WTC11 (cell line): ENCODE results near the gene MYG1. TPM values are rescaled to one million over a fixed set of nuclear protein-coding genes. Genes with fewer than 3 reads are reported as not detected.

Experiments used
- ATAC-seq: fragments of 200-7000 bp; cut with Tn5 transposase; 2 replicates; pipeline ENCODE4 v1.10.0; 2021; ENCODE audit warnings: mild to moderate bottlenecking, moderate library complexity
- CTCF ChIA-PET: fragments of 300-600 bp; sonication (Branson Sonifier 250); formaldehyde crosslinking; loops from one replicate; lab custom pipeline; 2021; ENCODE audit warnings: antibody characterized with exemption; lab: Charles Lee
- POLR2A ChIA-PET: fragments of 350-600 bp; sonication (Branson Sonifier 250); formaldehyde crosslinking; loops from one replicate; lab custom pipeline; 2021; ENCODE audit warnings: antibody characterized with exemption; lab: Charles Lee
- DNase-seq: peaks from one replicate; pipeline ENCODE4 v3.0.0; 2021; ENCODE audit warnings: low spot score
- H3K27ac Mint-ChIP-seq: 2 replicates; pipeline ENCODE4 v1.8.0; 2021; ENCODE audit warnings: mixed read lengths
- H3K27me3 Mint-ChIP-seq: 2 replicates; pipeline ENCODE4 v1.8.0; 2021; ENCODE audit warnings: low read depth, mild to moderate bottlenecking, moderate library complexity, mixed read lengths
- H3K36me3 Mint-ChIP-seq: 2 replicates; pipeline ENCODE4 v1.8.0; 2021; ENCODE audit warnings: mixed read lengths
- H3K4me1 Mint-ChIP-seq: 2 replicates; pipeline ENCODE4 v1.8.0; 2022; ENCODE audit warnings: mixed read lengths
- H3K4me3 Mint-ChIP-seq: 2 replicates; pipeline ENCODE4 v1.8.0; 2021; ENCODE audit warnings: mild to moderate bottlenecking, moderate library complexity, mixed read lengths
- H3K9me3 Mint-ChIP-seq: 2 replicates; pipeline ENCODE4 v1.8.0; 2021; ENCODE audit warnings: mixed read lengths
- CBFB ChIP-seq: sonication (generic); formaldehyde crosslinking; IDR thresholded peaks from 2 replicates; pipeline ENCODE4 v1.8.1; 2022; ENCODE audit warnings: mild to moderate bottlenecking, low read depth, missing genetic modification reagents
- FOXP1 ChIP-seq: sonication (generic); formaldehyde crosslinking; IDR thresholded peaks from 2 replicates; pipeline ENCODE4 v1.8.0; 2022; ENCODE audit warnings: missing genetic modification reagents, mild to moderate bottlenecking, moderate library complexity, borderline replicate concordance
- HMGA2 ChIP-seq: fragments of 250-450 bp; sonication (Bioruptor Pico); IDR thresholded peaks from 2 replicates; pipeline ENCODE4 v1.4.0; 2021; ENCODE audit warnings: mild to moderate bottlenecking, moderate library complexity
- MXD4 ChIP-seq: fragments of 250-450 bp; sonication (Bioruptor Pico); IDR thresholded peaks from 2 replicates; pipeline ENCODE4 v1.8.0; 2021; ENCODE audit warnings: mild to moderate bottlenecking, moderate library complexity, borderline replicate concordance
- MYBL2 ChIP-seq: sonication (generic); formaldehyde crosslinking; IDR thresholded peaks from 2 replicates; pipeline ENCODE4 v1.8.1; 2023; ENCODE audit warnings: mild to moderate bottlenecking, moderate library complexity, missing genetic modification reagents
- NR1H2 ChIP-seq: sonication (generic); formaldehyde crosslinking; IDR thresholded peaks from 2 replicates; pipeline ENCODE4 v1.9.0; 2021; ENCODE audit warnings: mild to moderate bottlenecking, moderate library complexity, missing genetic modification reagents
- OVOL2 ChIP-seq: fragments of 250-450 bp; sonication (Bioruptor Pico); IDR thresholded peaks from 2 replicates; pipeline ENCODE4 v1.9.0; 2021; ENCODE audit warnings: mild to moderate bottlenecking, borderline replicate concordance
- PRRX2 ChIP-seq: fragments of 250-450 bp; sonication (Bioruptor Pico); IDR thresholded peaks from 2 replicates; pipeline ENCODE4 v1.8.0; 2021; ENCODE audit warnings: mild to moderate bottlenecking
- SMAD3 ChIP-seq: sonication (generic); formaldehyde crosslinking; IDR thresholded peaks from 2 replicates; pipeline ENCODE4 v1.8.0; 2022; ENCODE audit warnings: missing genetic modification reagents, mild to moderate bottlenecking, borderline replicate concordance
- TP53 ChIP-seq: sonication (generic); formaldehyde crosslinking; IDR thresholded peaks from 2 replicates; pipeline ENCODE4 v1.8.1; 2023; ENCODE audit warnings: mild to moderate bottlenecking, missing genetic modification reagents
- ZNF232 ChIP-seq: sonication (generic); formaldehyde crosslinking; IDR thresholded peaks from 2 replicates; pipeline ENCODE4 v1.8.0; 2022; ENCODE audit warnings: mild to moderate bottlenecking, missing genetic modification reagents
- ZNF263 ChIP-seq: sonication (generic); formaldehyde crosslinking; IDR thresholded peaks from 2 replicates; pipeline ENCODE4 v1.8.1; 2022; ENCODE audit warnings: low read depth, mild to moderate bottlenecking, moderate library complexity, missing genetic modification reagents
- ZNF416 ChIP-seq: fragments of 250-450 bp; sonication (Bioruptor Pico); IDR thresholded peaks from 2 replicates; pipeline ENCODE4 v1.9.0; 2021; ENCODE audit warnings: mild to moderate bottlenecking, inconsistent platforms
- total RNA-seq: library from RNA; stranded (reverse); gene quantifications from 3 replicates; pipeline ENCODE4 v1.2.3, GENCODE V29; 2021
- TF ChIP-seq, protein P1 (sequence below): sonication (generic); formaldehyde crosslinking; IDR thresholded peaks from 2 replicates; pipeline ENCODE4 v1.8.1; 2022; ENCODE audit warnings: missing genetic modification reagents, borderline replicate concordance
- TF ChIP-seq, protein P2 (sequence below): sonication (generic); formaldehyde crosslinking; IDR thresholded peaks from 2 replicates; pipeline ENCODE4 v1.8.1; 2022; ENCODE audit warnings: mild to moderate bottlenecking, moderate library complexity, missing genetic modification reagents
- TF ChIP-seq, protein P3 (sequence below): fragments of 250-450 bp; sonication (Bioruptor Pico); IDR thresholded peaks from 2 replicates; pipeline ENCODE4 v1.9.0; 2021; ENCODE audit warnings: mild to moderate bottlenecking
- TF ChIP-seq, protein P4 (sequence below): fragments of 250-450 bp; sonication (Bioruptor Pico); IDR thresholded peaks from 2 replicates; pipeline ENCODE4 v2.1.2; 2022; ENCODE audit warnings: mild to moderate bottlenecking, moderate library complexity
- TF ChIP-seq, protein P5 (sequence below): sonication (generic); formaldehyde crosslinking; IDR thresholded peaks from 2 replicates; pipeline ENCODE4 v1.8.1; 2023; ENCODE audit warnings: mild to moderate bottlenecking, missing genetic modification reagents
- TF ChIP-seq, protein P6 (sequence below): sonication (generic); formaldehyde crosslinking; IDR thresholded peaks from 2 replicates; pipeline ENCODE4 v1.8.1; 2022; ENCODE audit warnings: low read depth, mild to moderate bottlenecking, moderate library complexity, missing genetic modification reagents, borderline replicate concordance
- TF ChIP-seq, protein P7 (sequence below): sonication (generic); formaldehyde crosslinking; IDR thresholded peaks from 2 replicates; pipeline ENCODE4 v1.8.1; 2023; ENCODE audit warnings: mild to moderate bottlenecking, moderate library complexity, missing genetic modification reagents
- TF ChIP-seq, protein P8 (sequence below): sonication (generic); formaldehyde crosslinking; IDR thresholded peaks from 2 replicates; pipeline ENCODE4 v1.8.1; 2023; ENCODE audit warnings: mild to moderate bottlenecking, missing genetic modification reagents
- TF ChIP-seq, protein P9 (sequence below): sonication (generic); formaldehyde crosslinking; IDR thresholded peaks from 2 replicates; pipeline ENCODE4 v1.8.0; 2022; ENCODE audit warnings: mild to moderate bottlenecking, missing genetic modification reagents

The MYG1 gene
- total RNA-seq, 1 experiment from 2014 or later: 93.1 TPM

DNA sequence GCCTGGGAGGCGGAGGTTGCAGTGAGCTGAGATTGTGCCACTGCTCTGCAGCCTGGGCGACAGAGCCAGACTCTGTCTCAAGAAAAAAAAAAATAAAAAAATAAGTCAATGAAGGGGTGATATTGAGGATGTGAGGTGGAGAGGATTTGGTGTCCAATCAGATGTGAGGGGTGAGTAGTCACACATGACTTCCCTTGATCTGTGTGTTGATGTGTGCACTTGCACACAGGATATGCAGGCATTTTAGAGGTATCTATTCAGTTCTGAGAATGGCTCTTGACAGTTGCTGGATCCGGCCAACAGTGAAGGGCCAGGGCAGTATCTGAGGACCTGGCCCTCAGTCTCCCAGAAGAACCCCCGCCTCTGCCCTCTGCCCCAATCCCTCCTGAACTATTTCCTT is 44.5 kb downstream of the MYG1 start (continued):
- TF ChIP-seq, protein P1, sequence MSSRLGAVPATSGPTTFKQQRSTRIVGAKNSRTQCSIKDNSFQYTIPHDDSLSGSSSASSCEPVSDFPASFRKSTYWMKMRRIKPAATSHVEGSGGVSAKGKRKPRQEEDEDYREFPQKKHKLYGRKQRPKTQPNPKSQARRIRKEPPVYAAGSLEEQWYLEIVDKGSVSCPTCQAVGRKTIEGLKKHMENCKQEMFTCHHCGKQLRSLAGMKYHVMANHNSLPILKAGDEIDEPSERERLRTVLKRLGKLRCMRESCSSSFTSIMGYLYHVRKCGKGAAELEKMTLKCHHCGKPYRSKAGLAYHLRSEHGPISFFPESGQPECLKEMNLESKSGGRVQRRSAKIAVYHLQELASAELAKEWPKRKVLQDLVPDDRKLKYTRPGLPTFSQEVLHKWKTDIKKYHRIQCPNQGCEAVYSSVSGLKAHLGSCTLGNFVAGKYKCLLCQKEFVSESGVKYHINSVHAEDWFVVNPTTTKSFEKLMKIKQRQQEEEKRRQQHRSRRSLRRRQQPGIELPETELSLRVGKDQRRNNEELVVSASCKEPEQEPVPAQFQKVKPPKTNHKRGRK (CRISPR knock-in tag): no peak
- TF ChIP-seq MXD4 (CRISPR knock-in tag): no peak
- TF ChIP-seq, protein P2, sequence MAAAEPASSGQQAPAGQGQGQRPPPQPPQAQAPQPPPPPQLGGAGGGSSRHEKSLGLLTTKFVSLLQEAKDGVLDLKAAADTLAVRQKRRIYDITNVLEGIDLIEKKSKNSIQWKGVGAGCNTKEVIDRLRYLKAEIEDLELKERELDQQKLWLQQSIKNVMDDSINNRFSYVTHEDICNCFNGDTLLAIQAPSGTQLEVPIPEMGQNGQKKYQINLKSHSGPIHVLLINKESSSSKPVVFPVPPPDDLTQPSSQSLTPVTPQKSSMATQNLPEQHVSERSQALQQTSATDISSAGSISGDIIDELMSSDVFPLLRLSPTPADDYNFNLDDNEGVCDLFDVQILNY (CRISPR knock-in tag): no peak
- TF ChIP-seq NR1H2 (CRISPR knock-in tag): no peak
- TF ChIP-seq MYBL2 (CRISPR knock-in tag): no peak
- no peak for TF ChIP-seq ZNF416 (CRISPR knock-in tag)
- TF ChIP-seq, protein P3, sequence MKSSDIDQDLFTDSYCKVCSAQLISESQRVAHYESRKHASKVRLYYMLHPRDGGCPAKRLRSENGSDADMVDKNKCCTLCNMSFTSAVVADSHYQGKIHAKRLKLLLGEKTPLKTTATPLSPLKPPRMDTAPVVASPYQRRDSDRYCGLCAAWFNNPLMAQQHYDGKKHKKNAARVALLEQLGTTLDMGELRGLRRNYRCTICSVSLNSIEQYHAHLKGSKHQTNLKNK (CRISPR knock-in tag): no peak
- TF ChIP-seq, protein P4, sequence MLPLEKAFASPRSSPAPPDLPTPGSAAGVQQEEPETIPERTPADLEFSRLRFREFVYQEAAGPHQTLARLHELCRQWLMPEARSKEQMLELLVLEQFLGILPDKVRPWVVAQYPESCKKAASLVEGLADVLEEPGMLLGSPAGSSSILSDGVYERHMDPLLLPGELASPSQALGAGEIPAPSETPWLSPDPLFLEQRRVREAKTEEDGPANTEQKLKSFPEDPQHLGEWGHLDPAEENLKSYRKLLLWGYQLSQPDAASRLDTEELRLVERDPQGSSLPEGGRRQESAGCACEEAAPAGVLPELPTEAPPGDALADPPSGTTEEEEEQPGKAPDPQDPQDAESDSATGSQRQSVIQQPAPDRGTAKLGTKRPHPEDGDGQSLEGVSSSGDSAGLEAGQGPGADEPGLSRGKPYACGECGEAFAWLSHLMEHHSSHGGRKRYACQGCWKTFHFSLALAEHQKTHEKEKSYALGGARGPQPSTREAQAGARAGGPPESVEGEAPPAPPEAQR: no peak
- no peak for TF ChIP-seq PRRX2 (CRISPR knock-in tag)
- TF ChIP-seq CBFB: no peak
- TF ChIP-seq ZNF263 (CRISPR knock-in tag): no peak
- TF ChIP-seq, protein P5, sequence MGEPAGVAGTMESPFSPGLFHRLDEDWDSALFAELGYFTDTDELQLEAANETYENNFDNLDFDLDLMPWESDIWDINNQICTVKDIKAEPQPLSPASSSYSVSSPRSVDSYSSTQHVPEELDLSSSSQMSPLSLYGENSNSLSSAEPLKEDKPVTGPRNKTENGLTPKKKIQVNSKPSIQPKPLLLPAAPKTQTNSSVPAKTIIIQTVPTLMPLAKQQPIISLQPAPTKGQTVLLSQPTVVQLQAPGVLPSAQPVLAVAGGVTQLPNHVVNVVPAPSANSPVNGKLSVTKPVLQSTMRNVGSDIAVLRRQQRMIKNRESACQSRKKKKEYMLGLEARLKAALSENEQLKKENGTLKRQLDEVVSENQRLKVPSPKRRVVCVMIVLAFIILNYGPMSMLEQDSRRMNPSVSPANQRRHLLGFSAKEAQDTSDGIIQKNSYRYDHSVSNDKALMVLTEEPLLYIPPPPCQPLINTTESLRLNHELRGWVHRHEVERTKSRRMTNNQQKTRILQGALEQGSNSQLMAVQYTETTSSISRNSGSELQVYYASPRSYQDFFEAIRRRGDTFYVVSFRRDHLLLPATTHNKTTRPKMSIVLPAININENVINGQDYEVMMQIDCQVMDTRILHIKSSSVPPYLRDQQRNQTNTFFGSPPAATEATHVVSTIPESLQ (CRISPR knock-in tag): no peak
- TF ChIP-seq ZNF232 (CRISPR knock-in tag): no peak

DNA sequence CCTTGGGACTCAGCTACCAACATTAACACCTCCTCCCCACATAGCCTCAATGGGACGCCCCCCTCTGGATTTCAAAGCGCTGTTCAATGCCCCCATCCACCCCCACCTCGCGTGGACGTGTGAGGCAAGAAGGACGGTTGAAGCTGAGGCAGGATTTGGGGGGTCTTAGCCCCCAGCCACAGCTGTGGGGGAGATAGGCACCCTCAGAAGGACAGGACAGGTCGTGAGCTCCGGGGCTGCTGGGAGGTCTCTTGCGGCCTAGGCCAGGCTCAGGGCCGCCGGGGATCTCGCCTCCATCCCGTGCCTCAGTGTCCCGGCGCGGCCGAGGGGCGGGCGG is 45.0 kb downstream of the MYG1 start:
- Mint-ChIP-seq H3K36me3 (no peaks in the 10 kb centered on the region), H3K9me3 (no peaks in the 10 kb centered on the region), H3K27ac (no peak overlapping the region), H3K4me3 (peak overlapping the region; percentile 62), H3K27me3 (peaks cover 48% of the 10 kb centered on the region), H3K4me1 (peaks cover 13% of the 10 kb centered on the region)
- ATAC-seq (no peak; the same call in 1 of the 2 replicates), DNase-seq (no peak)
- POLR2A ChIA-PET: interaction anchor here (0.6 to 1.9 kb wide), 4 partner anchors 9 to 129 kb away, joined by 3 to 10 read pairs (median 4); partner anchors contain the start of gene AAAS
- CTCF ChIA-PET: interaction anchor here (0.5 to 8.6 kb wide), 25 partner anchors 9 to 164 kb away, joined by 3 to 148 read pairs (median 5); partner anchors contain the start of genes AAAS, AMHR2, CSAD and MAP3K12
- TF ChIP-seq, protein P6, sequence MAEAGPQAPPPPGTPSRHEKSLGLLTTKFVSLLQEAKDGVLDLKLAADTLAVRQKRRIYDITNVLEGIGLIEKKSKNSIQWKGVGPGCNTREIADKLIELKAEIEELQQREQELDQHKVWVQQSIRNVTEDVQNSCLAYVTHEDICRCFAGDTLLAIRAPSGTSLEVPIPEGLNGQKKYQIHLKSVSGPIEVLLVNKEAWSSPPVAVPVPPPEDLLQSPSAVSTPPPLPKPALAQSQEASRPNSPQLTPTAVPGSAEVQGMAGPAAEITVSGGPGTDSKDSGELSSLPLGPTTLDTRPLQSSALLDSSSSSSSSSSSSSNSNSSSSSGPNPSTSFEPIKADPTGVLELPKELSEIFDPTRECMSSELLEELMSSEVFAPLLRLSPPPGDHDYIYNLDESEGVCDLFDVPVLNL (CRISPR knock-in tag): no peak
- TF ChIP-seq, protein P2 (CRISPR knock-in tag): no peak
- TF ChIP-seq OVOL2: no peak
- no peak for TF ChIP-seq FOXP1 (CRISPR knock-in tag)
- TF ChIP-seq TP53 (CRISPR knock-in tag): no peak
- TF ChIP-seq SMAD3 (CRISPR knock-in tag): no peak
- TF ChIP-seq, protein P7, sequence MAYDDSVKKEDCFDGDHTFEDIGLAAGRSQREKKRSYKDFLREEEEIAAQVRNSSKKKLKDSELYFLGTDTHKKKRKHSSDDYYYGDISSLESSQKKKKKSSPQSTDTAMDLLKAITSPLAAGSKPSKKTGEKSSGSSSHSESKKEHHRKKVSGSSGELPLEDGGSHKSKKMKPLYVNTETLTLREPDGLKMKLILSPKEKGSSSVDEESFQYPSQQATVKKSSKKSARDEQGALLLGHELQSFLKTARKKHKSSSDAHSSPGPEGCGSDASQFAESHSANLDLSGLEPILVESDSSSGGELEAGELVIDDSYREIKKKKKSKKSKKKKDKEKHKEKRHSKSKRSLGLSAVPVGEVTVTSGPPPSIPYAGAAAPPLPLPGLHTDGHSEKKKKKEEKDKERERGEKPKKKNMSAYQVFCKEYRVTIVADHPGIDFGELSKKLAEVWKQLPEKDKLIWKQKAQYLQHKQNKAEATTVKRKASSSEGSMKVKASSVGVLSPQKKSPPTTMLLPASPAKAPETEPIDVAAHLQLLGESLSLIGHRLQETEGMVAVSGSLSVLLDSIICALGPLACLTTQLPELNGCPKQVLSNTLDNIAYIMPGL (CRISPR knock-in tag): no peak
- TF ChIP-seq, protein P1 (CRISPR knock-in tag): no peak
- TF ChIP-seq, protein P8, sequence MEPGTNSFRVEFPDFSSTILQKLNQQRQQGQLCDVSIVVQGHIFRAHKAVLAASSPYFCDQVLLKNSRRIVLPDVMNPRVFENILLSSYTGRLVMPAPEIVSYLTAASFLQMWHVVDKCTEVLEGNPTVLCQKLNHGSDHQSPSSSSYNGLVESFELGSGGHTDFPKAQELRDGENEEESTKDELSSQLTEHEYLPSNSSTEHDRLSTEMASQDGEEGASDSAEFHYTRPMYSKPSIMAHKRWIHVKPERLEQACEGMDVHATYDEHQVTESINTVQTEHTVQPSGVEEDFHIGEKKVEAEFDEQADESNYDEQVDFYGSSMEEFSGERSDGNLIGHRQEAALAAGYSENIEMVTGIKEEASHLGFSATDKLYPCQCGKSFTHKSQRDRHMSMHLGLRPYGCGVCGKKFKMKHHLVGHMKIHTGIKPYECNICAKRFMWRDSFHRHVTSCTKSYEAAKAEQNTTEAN (CRISPR knock-in tag): no peak
- no peak for TF ChIP-seq HMGA2
- TF ChIP-seq, protein P9, sequence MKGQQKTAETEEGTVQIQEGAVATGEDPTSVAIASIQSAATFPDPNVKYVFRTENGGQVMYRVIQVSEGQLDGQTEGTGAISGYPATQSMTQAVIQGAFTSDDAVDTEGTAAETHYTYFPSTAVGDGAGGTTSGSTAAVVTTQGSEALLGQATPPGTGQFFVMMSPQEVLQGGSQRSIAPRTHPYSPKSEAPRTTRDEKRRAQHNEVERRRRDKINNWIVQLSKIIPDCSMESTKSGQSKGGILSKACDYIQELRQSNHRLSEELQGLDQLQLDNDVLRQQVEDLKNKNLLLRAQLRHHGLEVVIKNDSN (CRISPR knock-in tag): no peak
